Lower leg skin (tissue), 4 donors: Measurements from ENCODE around the gene ICA1. TPM values are rescaled to one million over a fixed set of nuclear protein-coding genes. Genes with fewer than 3 reads are reported as not detected.

ENCODE experiments used
- DNase-seq, 2 donors: peaks; one replicate each; pipeline ENCODE4 v3.0.0-alpha.2; 2019; ENCODE audit warnings: low spot score in 2 of 2
- H3K4me3 ChIP-seq: fragments of 200-600 bp; sonication (generic); 2 replicates; pipeline ENCODE4 v1.5.1; 2017; ENCODE audit warnings: mild to moderate bottlenecking, low read depth; ENCODE audit not compliant: poor library complexity, severe bottlenecking
- CTCF ChIP-seq, 3 donors: fragments of 450-650 bp; IDR thresholded peaks; one replicate each; pipeline ENCODE4 v1.5.1; 2016; ENCODE audit warnings: antibody characterized with exemption in 3 of 3, mild to moderate bottlenecking in 3 of 3, moderate library complexity in 2 of 3
- POLR2A ChIP-seq, 2 donors: fragments of 450-650 bp; IDR thresholded peaks; one replicate each; pipeline ENCODE4 v1.6.1; 2016 to 2017; ENCODE audit warnings: antibody characterized with exemption in 2 of 2, mild to moderate bottlenecking in 1 of 2, moderate library complexity in 1 of 2
- WGBS, 2 donors: methylation state at CpG; one replicate each; pipeline ENCODE4 v1.1.5; 2018; 5-methylcytosine and 5-hydroxymethylcytosine counted together
- intact Hi-C: fragments of 100-400 bp; cut with DNase I; formaldehyde crosslinking; loops from one replicate; pipeline ENCODE4 v1.15.0; 2023; ENCODE audit warnings: low total_unique reads
- total RNA-seq, 4 donors: library from RNA; depleted of rRNA; stranded (reverse); fragments of >200 nt; gene quantifications; one replicate each; pipeline ENCODE4 v1.1.0, GENCODE V29; 2016

Gene ICA1
- total RNA-seq, 4 donors from 2014 or later = 12.8 to 33.6 (median 18.4) TPM

GRCh38 chr7:8277394-8277982 lies 15.5 kb upstream of the ICA1 start:
- DNase-seq = no peak
- intact Hi-C loops = no loop called here
- 81 to 83% methylated on average over 3 of the region's 3 CpGs for WGBS, 2 donors

GRCh38 chr7:8274589-8274988 lies 12.6 kb upstream of the ICA1 start:
- no peak for DNase-seq
- intact Hi-C loops = no loop called here
- 88 to 97% methylated on average over 2 of the region's 2 CpGs for WGBS, 2 donors
- no peak overlapping the region for H3K4me3 ChIP-seq
- no peak for TF ChIP-seq CTCF (IDR thresholded peaks at IDR 0.05)
- TF ChIP-seq POLR2A (IDR thresholded peaks at IDR 0.05) = no peak

More at GRCh38 chr7:8277394-8277982, 15.5 kb upstream of the ICA1 start:
- no peak overlapping the region for H3K4me3 ChIP-seq
- TF ChIP-seq CTCF (IDR thresholded peaks at IDR 0.05) (no peak), POLR2A (IDR thresholded peaks at IDR 0.05) (no peak)

GRCh38 chr7:8271960-8272359 lies 10.0 kb upstream of the ICA1 start:
- TF ChIP-seq POLR2A (IDR thresholded peaks at IDR 0.05) = no peak
- no peak for TF ChIP-seq CTCF (IDR thresholded peaks at IDR 0.05)
- H3K4me3 ChIP-seq = no peak overlapping the region
- intact Hi-C loops = no loop called here
- DNase-seq = no peak

GRCh38 chr7:8263048-8263447 lies 1.1 kb upstream of the ICA1 start:
- intact Hi-C loops = no loop called here
- WGBS, 2 donors = 75 to 78% methylated on average over 7 of the region's 7 CpGs
- TF ChIP-seq CTCF (IDR thresholded peaks at IDR 0.05) = no peak
- no peak for TF ChIP-seq POLR2A (IDR thresholded peaks at IDR 0.05)
- no peak for DNase-seq
- no peak overlapping the region for H3K4me3 ChIP-seq

GRCh38 chr7:8260871-8261694 lies 884 bp downstream of the ICA1 start:
- WGBS, 2 donors = 6 to 10% methylated on average over 25 to 31 of the region's 31 CpGs
- peak; percentile 39 to 90 for DNase-seq
- TF ChIP-seq CTCF (IDR thresholded peaks at IDR 0.05) (no peak), POLR2A (IDR thresholded peaks at IDR 0.05) (no peak)
- H3K4me3 ChIP-seq = peak overlapping the region; percentile 56
- intact Hi-C loops = no loop called here
